HCT116 (cell line): ENCODE data around the gene MRPS27. TPM values are rescaled to one million over a fixed set of nuclear protein-coding genes. Genes with fewer than 3 reads are reported as not detected.

Experiments
- ATAC-seq: fragments of 200-7000 bp; cut with Tn5 transposase; 2 replicates; pipeline ENCODE4 v1.9.1; 2020; ENCODE audit warnings: mild to moderate bottlenecking, moderate library complexity
- BruUV-seq: library from RNA; stranded (reverse); fragments of 400-500 nt; replicated peaks from 2 replicates; lab custom pipeline; 2021; lab: Mats Ljungman, UMichigan
- CTCF ChIA-PET: fragments of 300-600 bp; sonication (Branson Sonifier 250); formaldehyde crosslinking; loops from one replicate; lab custom pipeline; 2021; ENCODE audit warnings: antibody characterized with exemption; lab: Charles Lee
- POLR2A ChIA-PET: fragments of 300-600, 350-600 bp; sonication (Branson Sonifier 250); formaldehyde crosslinking; loops from one replicate; lab custom pipeline; 2021; ENCODE audit warnings: antibody characterized with exemption; lab: Charles Lee
- RAD21 ChIA-PET, 2 experiments: fragments of 300-600 bp; sonication (Branson Sonifier 250); formaldehyde crosslinking; loops; one replicate each; lab custom pipeline; 2023; ENCODE audit warnings: low total read pairs in 2 of 2; ENCODE audit not compliant: uncharacterized antibody in 2 of 2, unreplicated experiment in 2 of 2, low non-redundant PET in 1 of 2; lab: Charles Lee
- DNase-seq: peaks from one replicate; pipeline ENCODE4 v3.0.0-alpha.2; 2010; ENCODE audit warnings: low read depth, low spot score
- H2AFZ ChIP-seq: fragments of 200-600 bp; shearing (Covaris generic), sonication (generic); 2 replicates; pipeline ENCODE4 v1.6.1; 2017; ENCODE audit warnings: low read depth, mixed run types, mixed read lengths, antibody characterized with exemption, low read length; ENCODE audit not compliant: poor library complexity, severe bottlenecking
- H3K27ac ChIP-seq: 2 replicates; pipeline ENCODE4 v1.5.1; 2012; ENCODE audit warnings: low read depth, low read length
- H3K27me3 ChIP-seq: fragments of 200-600 bp; sonication (generic); 2 replicates; pipeline ENCODE4 v1.6.1; 2016; ENCODE audit warnings: mixed run types, low read length, mixed read lengths; ENCODE audit not compliant: insufficient read depth
- H3K36me3 ChIP-seq, 2 experiments: fragments of 200-500 bp in 1 of 2; fragments of 200-600 bp in 1 of 2; sonication (Bioruptor generic) in 1 of 2; sonication (generic) in 1 of 2; 2 replicates each; pipeline versions ENCODE4 v1.5.1 to v1.6.1; 2014 to 2016; ENCODE audit warnings: low read length in 2 of 2, inconsistent platforms in 1 of 2, mixed read lengths in 1 of 2, mixed run types in 1 of 2; ENCODE audit not compliant: insufficient read depth in 2 of 2, control insufficient read depth in 1 of 2
- H3K4me1 ChIP-seq, 2 experiments: fragments of 200-600 bp in 1 of 2; sonication (generic) in 1 of 2; 2 replicates each; pipeline versions ENCODE4 v1.5.1 to v1.6.1; 2012 to 2017; ENCODE audit warnings: low read length in 2 of 2, inconsistent platforms in 1 of 2, mild to moderate bottlenecking in 1 of 2, mixed read lengths in 1 of 2, mixed run types in 1 of 2, moderate library complexity in 1 of 2; ENCODE audit not compliant: insufficient read depth in 2 of 2, control insufficient read depth in 1 of 2
- H3K4me2 ChIP-seq: fragments of 200-600 bp; sonication (generic); 2 replicates; pipeline ENCODE4 v1.6.1; 2017; ENCODE audit warnings: mixed run types, low read length, mixed read lengths
- H3K4me3 ChIP-seq, 2 experiments: fragments of 200-600 bp in 1 of 2; sonication (generic) in 1 of 2; replicated peaks in 1 of 2; 2 replicates each; pipeline ENCODE4 v1.5.1; 2011 to 2016; ENCODE audit warnings: low read length in 2 of 2, control low read depth in 1 of 2, low read depth in 1 of 2, mild to moderate bottlenecking in 1 of 2, mixed read lengths in 1 of 2, mixed run types in 1 of 2
- H3K79me2 ChIP-seq: fragments of 200-600 bp; sonication (generic); 2 replicates; pipeline ENCODE4 v1.6.1; 2017; ENCODE audit warnings: mild to moderate bottlenecking, mixed run types, low read length, moderate library complexity, mixed read lengths; ENCODE audit not compliant: insufficient read depth
- H3K9ac ChIP-seq: fragments of 200-600 bp; sonication (generic); 2 replicates; pipeline ENCODE4 v1.6.1; 2016; ENCODE audit warnings: low read length, mixed read lengths
- H3K9me2 ChIP-seq: fragments of 200-600 bp; sonication (generic), shearing (Covaris generic); 2 replicates; pipeline ENCODE4 v1.6.1; 2017; ENCODE audit warnings: mixed run types, mild to moderate bottlenecking, moderate library complexity; ENCODE audit not compliant: insufficient read depth
- H3K9me3 ChIP-seq, 2 experiments: fragments of 200-500 bp in 1 of 2; fragments of 200-600 bp in 1 of 2; sonication (Bioruptor generic) in 1 of 2; sonication (generic) in 1 of 2; 2 replicates each; pipeline ENCODE4 v1.6.1; 2014 to 2017; ENCODE audit warnings: low read length in 2 of 2, mixed read lengths in 2 of 2, inconsistent platforms in 1 of 2, low read depth in 1 of 2, mild to moderate bottlenecking in 1 of 2, mixed run types in 1 of 2, moderate library complexity in 1 of 2; ENCODE audit not compliant: control insufficient read depth in 1 of 2, insufficient read depth in 1 of 2
- H4K20me1 ChIP-seq: fragments of 200-600 bp; sonication (generic), shearing (Covaris generic); 2 replicates; pipeline ENCODE4 v1.6.1; 2017; ENCODE audit warnings: mixed run types, mild to moderate bottlenecking, moderate library complexity; ENCODE audit not compliant: insufficient read depth
- CTCF ChIP-seq, 3 experiments: fragments of 200-600 bp in 1 of 3; sonication (generic) in 1 of 3; IDR thresholded peaks in 2 of 3; conservative IDR thresholded peaks in 1 of 3; 2 replicates each; pipeline ENCODE4 v1.5.1; 2012 to 2017; ENCODE audit warnings: low read depth in 2 of 3, low read length in 2 of 3, antibody characterized with exemption in 1 of 3, borderline replicate concordance in 1 of 3, control low read depth in 1 of 3, mild to moderate bottlenecking in 1 of 3, mixed read lengths in 1 of 3, mixed run types in 1 of 3, moderate library complexity in 1 of 3; ENCODE audit not compliant: insufficient read depth in 1 of 3
- EGR1 ChIP-seq: IDR thresholded peaks from 2 replicates; pipeline ENCODE4 v1.6.1; 2012; ENCODE audit warnings: low read depth
- ELF1 ChIP-seq: IDR thresholded peaks from 2 replicates; pipeline ENCODE4 v1.6.1; 2012; ENCODE audit warnings: low read depth, borderline replicate concordance
- EZH2 ChIP-seq: fragments of 200-600 bp; sonication (generic); IDR thresholded peaks from 2 replicates; pipeline ENCODE4 v1.6.1; 2017; ENCODE audit warnings: antibody characterized with exemption, mixed run types
- EZH2phosphoT487 ChIP-seq: fragments of 200-600 bp; IDR thresholded peaks from 2 replicates; pipeline ENCODE4 v1.6.1; 2018; ENCODE audit warnings: antibody characterized with exemption, borderline replicate concordance
- FOSL1 ChIP-seq: IDR thresholded peaks from 2 replicates; pipeline ENCODE4 v1.6.1; 2012; ENCODE audit warnings: low read depth
- JUND ChIP-seq: IDR thresholded peaks from 2 replicates; pipeline ENCODE4 v1.6.1; 2012
- MAX ChIP-seq: IDR thresholded peaks from 2 replicates; pipeline ENCODE4 v1.6.1; 2012
- POLR2AphosphoS5 ChIP-seq: IDR thresholded peaks from 2 replicates; pipeline ENCODE4 v1.6.1; 2011; ENCODE audit warnings: mild to moderate bottlenecking, low read depth, low read length, moderate library complexity
- RAD21 ChIP-seq: IDR thresholded peaks from 2 replicates; pipeline ENCODE4 v1.6.1; 2012; ENCODE audit warnings: low read depth, mild to moderate bottlenecking
- SP1 ChIP-seq: IDR thresholded peaks from 2 replicates; pipeline ENCODE4 v1.6.1; 2012; ENCODE audit warnings: low read depth
- TCF7L2 ChIP-seq: IDR thresholded peaks from 2 replicates; pipeline ENCODE4 v1.7.0; 2011; ENCODE audit warnings: borderline replicate concordance, inconsistent platforms; ENCODE audit not compliant: insufficient read depth, insufficient read length; ENCODE audit errors: extremely low read depth
- YY1 ChIP-seq: IDR thresholded peaks from 2 replicates; pipeline ENCODE4 v1.6.1; 2011; ENCODE audit warnings: low read length, low read depth, moderate library complexity, mild to moderate bottlenecking; ENCODE audit not compliant: insufficient replicate concordance; ENCODE audit errors: extremely low read depth
- ZFX ChIP-seq: fragments of 450-650 bp; IDR thresholded peaks from 2 replicates; pipeline ENCODE4 v1.6.1; 2017
- intact Hi-C: fragments of 100-400 bp; cut with micrococcal nuclease; formaldehyde crosslinking; loops from 2 replicates; pipeline ENCODE4 v1.10.0; 2022
- total RNA-seq: library from RNA; stranded (reverse); gene quantifications from one replicate; pipeline ENCODE4 v1.2.1, GENCODE V29; 2021; ENCODE audit not compliant: unreplicated experiment
- TF ChIP-seq, protein P1 (sequence below): IDR thresholded peaks from 2 replicates; pipeline ENCODE4 v1.6.1; 2012; ENCODE audit warnings: low read depth
- TF ChIP-seq, protein P2 (sequence below): IDR thresholded peaks from 2 replicates; pipeline ENCODE4 v1.6.1; 2011; ENCODE audit warnings: mild to moderate bottlenecking, low read length, moderate library complexity; ENCODE audit not compliant: insufficient replicate concordance; ENCODE audit errors: extremely low read depth
- TF ChIP-seq, protein P3 (sequence below): IDR thresholded peaks from 2 replicates; pipeline ENCODE4 v1.6.1; 2012

The MRPS27 gene
- total RNA-seq, 1 experiment from 2014 or later: 113 TPM

GRCh38 chr5:72369301-72369700 is 49.3 kb upstream of the MRPS27 start (continued):
- no peak for TF ChIP-seq RAD21
- no peak for TF ChIP-seq EGR1
- TF ChIP-seq MAX: no peak
- no peak for TF ChIP-seq JUND
- TF ChIP-seq, all 23 proteins: peak for 0

DNA sequence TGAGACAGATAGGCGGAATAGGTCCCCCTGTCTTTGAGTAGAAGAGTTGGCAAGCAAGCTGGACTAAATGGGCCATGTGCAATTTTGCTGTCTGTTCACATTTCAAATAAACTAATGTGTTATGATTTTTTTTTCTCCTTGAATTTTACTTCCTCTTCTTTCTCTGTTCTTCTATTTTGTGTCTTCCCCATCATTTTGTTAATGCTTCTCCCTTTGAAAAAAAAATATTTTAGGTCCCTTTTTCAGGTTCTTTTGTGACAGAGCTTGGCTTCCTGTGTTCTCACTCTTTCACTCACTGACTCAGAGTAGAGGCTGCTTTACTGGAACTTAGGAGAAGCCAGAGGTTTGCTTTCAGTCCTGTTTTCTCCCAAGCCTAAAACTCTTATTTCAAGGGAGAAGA is 48.2 kb upstream of the MRPS27 start:
- H3K9me3 ChIP-seq: no peaks in the 10 kb centered on the region
- intact Hi-C loops: loop anchor here (5.0 kb wide), 1 partner anchor 449 kb away; the partner anchor contains the start of gene TNPO1
- no peak overlapping the region for H3K27ac ChIP-seq
- BruUV-seq: no TSS peak
- ATAC-seq (no peak), DNase-seq (no peak)
- peaks cover 3 to 10% of the 10 kb centered on the region in 2 experiments for H3K4me1 ChIP-seq
- no peaks in the 10 kb centered on the region for H3K9me2 ChIP-seq
- H3K36me3 ChIP-seq: no peaks in the 10 kb centered on the region; a peak in 1 of 4 replicates
- H3K9ac ChIP-seq: no peak overlapping the region
- no peak overlapping the region for H2AFZ ChIP-seq
- ChIA-PET RAD21 (no interaction called here), POLR2A (no interaction called here), CTCF (no interaction called here)
- H3K4me2 ChIP-seq: no peak overlapping the region
- no peaks in the 10 kb centered on the region for H3K27me3 ChIP-seq
- no peaks in the 10 kb centered on the region for H4K20me1 ChIP-seq
- no peak overlapping the region for H3K4me3 ChIP-seq
- no peaks in the 10 kb centered on the region for H3K79me2 ChIP-seq
- TF ChIP-seq FOSL1 (no peak), EGR1 (no peak), CTCF (IDR thresholded peaks at IDR 0.05 in 2 of 3, conservative IDR thresholded peaks at IDR 0.05 in 1 of 3; ENCODE audit: borderline replicate concordance in 1 of 3, insufficient read depth in 1 of 3, low read depth in 2 of 3, low read length in 2 of 3) (no peak), EZH2 (no peak), RAD21 (no peak), JUND (no peak), SP1 (no peak), EZH2phosphoT487 (no peak), ELF1 (no peak), ZFX (no peak), TCF7L2 (no peak), POLR2AphosphoS5 (no peak), YY1 (no peak), MAX (no peak)
- TF ChIP-seq, protein P1, sequence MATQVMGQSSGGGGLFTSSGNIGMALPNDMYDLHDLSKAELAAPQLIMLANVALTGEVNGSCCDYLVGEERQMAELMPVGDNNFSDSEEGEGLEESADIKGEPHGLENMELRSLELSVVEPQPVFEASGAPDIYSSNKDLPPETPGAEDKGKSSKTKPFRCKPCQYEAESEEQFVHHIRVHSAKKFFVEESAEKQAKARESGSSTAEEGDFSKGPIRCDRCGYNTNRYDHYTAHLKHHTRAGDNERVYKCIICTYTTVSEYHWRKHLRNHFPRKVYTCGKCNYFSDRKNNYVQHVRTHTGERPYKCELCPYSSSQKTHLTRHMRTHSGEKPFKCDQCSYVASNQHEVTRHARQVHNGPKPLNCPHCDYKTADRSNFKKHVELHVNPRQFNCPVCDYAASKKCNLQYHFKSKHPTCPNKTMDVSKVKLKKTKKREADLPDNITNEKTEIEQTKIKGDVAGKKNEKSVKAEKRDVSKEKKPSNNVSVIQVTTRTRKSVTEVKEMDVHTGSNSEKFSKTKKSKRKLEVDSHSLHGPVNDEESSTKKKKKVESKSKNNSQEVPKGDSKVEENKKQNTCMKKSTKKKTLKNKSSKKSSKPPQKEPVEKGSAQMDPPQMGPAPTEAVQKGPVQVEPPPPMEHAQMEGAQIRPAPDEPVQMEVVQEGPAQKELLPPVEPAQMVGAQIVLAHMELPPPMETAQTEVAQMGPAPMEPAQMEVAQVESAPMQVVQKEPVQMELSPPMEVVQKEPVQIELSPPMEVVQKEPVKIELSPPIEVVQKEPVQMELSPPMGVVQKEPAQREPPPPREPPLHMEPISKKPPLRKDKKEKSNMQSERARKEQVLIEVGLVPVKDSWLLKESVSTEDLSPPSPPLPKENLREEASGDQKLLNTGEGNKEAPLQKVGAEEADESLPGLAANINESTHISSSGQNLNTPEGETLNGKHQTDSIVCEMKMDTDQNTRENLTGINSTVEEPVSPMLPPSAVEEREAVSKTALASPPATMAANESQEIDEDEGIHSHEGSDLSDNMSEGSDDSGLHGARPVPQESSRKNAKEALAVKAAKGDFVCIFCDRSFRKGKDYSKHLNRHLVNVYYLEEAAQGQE: no peak
- TF ChIP-seq, protein P2, sequence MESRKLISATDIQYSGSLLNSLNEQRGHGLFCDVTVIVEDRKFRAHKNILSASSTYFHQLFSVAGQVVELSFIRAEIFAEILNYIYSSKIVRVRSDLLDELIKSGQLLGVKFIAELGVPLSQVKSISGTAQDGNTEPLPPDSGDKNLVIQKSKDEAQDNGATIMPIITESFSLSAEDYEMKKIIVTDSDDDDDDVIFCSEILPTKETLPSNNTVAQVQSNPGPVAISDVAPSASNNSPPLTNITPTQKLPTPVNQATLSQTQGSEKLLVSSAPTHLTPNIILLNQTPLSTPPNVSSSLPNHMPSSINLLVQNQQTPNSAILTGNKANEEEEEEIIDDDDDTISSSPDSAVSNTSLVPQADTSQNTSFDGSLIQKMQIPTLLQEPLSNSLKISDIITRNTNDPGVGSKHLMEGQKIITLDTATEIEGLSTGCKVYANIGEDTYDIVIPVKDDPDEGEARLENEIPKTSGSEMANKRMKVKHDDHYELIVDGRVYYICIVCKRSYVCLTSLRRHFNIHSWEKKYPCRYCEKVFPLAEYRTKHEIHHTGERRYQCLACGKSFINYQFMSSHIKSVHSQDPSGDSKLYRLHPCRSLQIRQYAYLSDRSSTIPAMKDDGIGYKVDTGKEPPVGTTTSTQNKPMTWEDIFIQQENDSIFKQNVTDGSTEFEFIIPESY: no peak
- TF ChIP-seq, protein P3, sequence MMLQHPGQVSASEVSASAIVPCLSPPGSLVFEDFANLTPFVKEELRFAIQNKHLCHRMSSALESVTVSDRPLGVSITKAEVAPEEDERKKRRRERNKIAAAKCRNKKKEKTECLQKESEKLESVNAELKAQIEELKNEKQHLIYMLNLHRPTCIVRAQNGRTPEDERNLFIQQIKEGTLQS: no peak
